Measurements from ENCODE around the gene AARS2.
"Not testable (repeated sequence)": the region's sequence is repeated elsewhere in the genome, so short reads cannot be mapped to it uniquely, and the experiment has no call there.

- not testable (repeated sequence) for TF ChIP-seq TAF1 (IDR thresholded peaks at IDR 0.05; ENCODE audit: borderline replicate concordance, low read depth, low read length); POLR2AphosphoS5 (IDR thresholded peaks at IDR 0.05; ENCODE audit: low read depth, low read length); POLR2A (IDR thresholded peaks at IDR 0.05; ENCODE audit: low read depth, low read length)
These were observed 33.7 kb upstream of the AARS2 start for GRCh38 chr6:44346818-44347217.

Measured in GM12892 (cell line).